Bronchial epithelial cell (primary cell): ENCODE measurements around the gene SLC38A3. TPM values are rescaled to one million over a fixed set of nuclear protein-coding genes. Genes with fewer than 3 reads are reported as not detected.

Source experiments
- DNase-seq: peaks from one replicate; pipeline ENCODE4 v3.0.0-alpha.2; 2010; ENCODE audit warnings: low read depth
- FAIRE-seq: peaks from 2 replicates; lab custom pipeline; 2011; peaks lifted over from hg19 to GRCh38; lab: Jason Lieb, UNC
- H3K27me3 ChIP-seq: 2 replicates; pipeline ENCODE4 v1.5.1; 2011; ENCODE audit warnings: low read length; ENCODE audit not compliant: control insufficient read depth, insufficient read depth
- H3K36me3 ChIP-seq: 2 replicates; pipeline ENCODE4 v1.5.1; 2011; ENCODE audit warnings: low read length; ENCODE audit not compliant: control insufficient read depth, insufficient read depth
- H3K4me3 ChIP-seq: 2 replicates; pipeline ENCODE4 v1.5.1; 2011; ENCODE audit warnings: mild to moderate bottlenecking, low read depth, low read length, control low read depth
- CTCF ChIP-seq: IDR thresholded peaks from 2 replicates; pipeline ENCODE4 v1.5.1; 2011; ENCODE audit warnings: mild to moderate bottlenecking, moderate library complexity, low read length, control low read depth, inconsistent platforms; ENCODE audit not compliant: insufficient read depth, severe bottlenecking
- total RNA-seq: library from RNA; depleted of rRNA; stranded (reverse); fragments of >200 nt; gene quantifications from 2 replicates; pipeline ENCODE4 v1.2.1, GENCODE V29; 2014

The SLC38A3 gene
- total RNA-seq, 1 donor from 2014 or later: not detected

- peak; percentile 83 for FAIRE-seq
These were observed 52.2 kb downstream of the SLC38A3 start for GRCh38 chr3:50256978-50257890.

GRCh38 chr3:50258029-50258680 is 53.1 kb downstream of the SLC38A3 start:
- no peak for DNase-seq
- no peak for TF ChIP-seq CTCF
- no peaks in the 10 kb centered on the region for H3K27me3 ChIP-seq
- peaks cover 23% of the 10 kb centered on the region for H3K36me3 ChIP-seq
- FAIRE-seq: no peak
- H3K4me3 ChIP-seq: no peak overlapping the region

More at GRCh38 chr3:50256978-50257890, 52.2 kb downstream of the SLC38A3 start:
- Histone ChIP-seq H3K27me3 (no peaks in the 10 kb centered on the region), H3K4me3 (no peak overlapping the region), H3K36me3 (peaks cover 28% of the 10 kb centered on the region)
- no peak for DNase-seq
- TF ChIP-seq CTCF: peak; percentile 74

- FAIRE-seq: no peak
- Histone ChIP-seq H3K27me3 (no peaks in the 10 kb centered on the region), H3K4me3 (no peak overlapping the region), H3K36me3 (peaks cover 21% of the 10 kb centered on the region)
- DNase-seq: no peak
- TF ChIP-seq CTCF: no peak
These were observed 53.9 kb downstream of the SLC38A3 start for GRCh38 chr3:50258979-50259378.

GRCh38 chr3:50259432-50260026 is 54.5 kb downstream of the SLC38A3 start:
- peaks cover 19% of the 10 kb centered on the region for H3K36me3 ChIP-seq
- DNase-seq (no peak), FAIRE-seq (no peak)
- no peak for TF ChIP-seq CTCF
- peak overlapping the region; percentile 56 for H3K4me3 ChIP-seq
- no peaks in the 10 kb centered on the region for H3K27me3 ChIP-seq

GRCh38 chr3:50260027-50260941 is 55.2 kb downstream of the SLC38A3 start:
- FAIRE-seq: no peak
- H3K4me3 ChIP-seq: peak overlapping the region; percentile 56
- no peaks in the 10 kb centered on the region for H3K27me3 ChIP-seq
- peak; percentile 97 for TF ChIP-seq CTCF
- peak; percentile 71 for DNase-seq
- H3K36me3 ChIP-seq: peaks cover 19% of the 10 kb centered on the region
